Stomach (tissue), 9 donors: Measurements from ENCODE around the gene CAMK2N1. TPM values are rescaled to one million over a fixed set of nuclear protein-coding genes. Genes with fewer than 3 reads are reported as not detected.
A peak's percentile ranks its signal among the peaks of the same experiment; 100 is the strongest.

Source experiments
- DNase-seq, 2 donors: peaks; one replicate each; pipeline versions ENCODE4 v3.0.0 to v3.0.0-alpha.2; 2013 to 2019
- H3K27ac ChIP-seq, 5 donors: fragments of 200-600 bp in 4 of 5; sonication (generic) in 4 of 5; one replicate each; pipeline ENCODE4 v1.5.1; 2013 to 2019; ENCODE audit warnings: mild to moderate bottlenecking in 1 of 5, moderate library complexity in 1 of 5
- H3K27me3 ChIP-seq, 3 donors: fragments of 200-600 bp; sonication (generic); one replicate each; pipeline ENCODE4 v1.5.1; 2017 to 2019; ENCODE audit warnings: mixed run types in 1 of 3
- H3K36me3 ChIP-seq, 4 donors: fragments of 200-600 bp; sonication (generic); 1 replicate in 3 of 4; 2 replicates in 1 of 4; pipeline ENCODE4 v1.5.1; 2016 to 2019
- H3K4me1 ChIP-seq, 4 donors: fragments of 200-600 bp; sonication (generic); one replicate each; pipeline ENCODE4 v1.5.1; 2016 to 2019
- H3K4me3 ChIP-seq, 4 donors: fragments of 200-600 bp; sonication (generic) in 3 of 4; one replicate each; pipeline ENCODE4 v1.5.1; 2016 to 2019; ENCODE audit warnings: mild to moderate bottlenecking in 1 of 4
- H3K9me3 ChIP-seq, 4 donors: fragments of 200-600 bp; sonication (generic); one replicate each; pipeline ENCODE4 v1.5.1; 2016 to 2019
- EP300 ChIP-seq: sonication (generic); formaldehyde crosslinking; IDR thresholded peaks from one replicate; pipeline ENCODE4 v1.6.1; 2017; ENCODE audit warnings: antibody characterized with exemption
- POLR2A ChIP-seq, 4 donors: fragments of 450-650 bp; IDR thresholded peaks; one replicate each; pipeline ENCODE4 v1.6.1; 2016; ENCODE audit warnings: antibody characterized with exemption in 4 of 4, control low read depth in 2 of 4, mild to moderate bottlenecking in 1 of 4, moderate library complexity in 1 of 4
- POLR2AphosphoS5 ChIP-seq, 3 donors: sonication (generic); formaldehyde crosslinking; IDR thresholded peaks; one replicate each; pipeline ENCODE4 v1.6.1; 2016; ENCODE audit warnings: antibody characterized with exemption in 3 of 3
- WGBS, 5 donors: extraction: QIAGEN DNeasy Blood & Tissue Kit in 3 of 5; methylation state at CpG; one replicate each; pipeline versions ENCODE4 v1.1.5 to v1.1.7; 2013 to 2018; 5-methylcytosine and 5-hydroxymethylcytosine counted together
- intact Hi-C: fragments of 100-400 bp; cut with DNase I; formaldehyde crosslinking; loops from one replicate; pipeline ENCODE4 v1.15.1; 2023; ENCODE audit warnings: low total_unique reads
- polyA plus RNA-seq, 3 donors: library from polyadenylated mRNA; stranded (reverse); fragments of 200-250 nt; gene quantifications; one replicate each; pipeline ENCODE4 v1.2.3, GENCODE V29; 2013
- total RNA-seq, 5 donors: library from RNA; depleted of rRNA; stranded (reverse); fragments of >200 nt; gene quantifications; one replicate each; pipeline versions ENCODE4 v1.1.0 to v1.2.3, GENCODE V29; 2014 to 2016
- TF ChIP-seq, protein P1 (sequence below), 7 experiments: fragments of 450-650 bp in 4 of 7; fragments of 200-600 bp in 3 of 7; sonication (generic) in 3 of 7; IDR thresholded peaks; one replicate each; pipeline ENCODE4 v1.5.1; 2016 to 2019; ENCODE audit warnings: antibody characterized with exemption in 7 of 7, control low read depth in 2 of 7, mild to moderate bottlenecking in 1 of 7
- donor health status: healthy with polysubstance abuse.
- donor health status: Bipolar disorder and iron deficiency.
- donor health status: healthy.

The CAMK2N1 gene
- total and polyA plus RNA-seq, 8 donors = 8.2 to 195 (median 12.9) TPM

DNA sequence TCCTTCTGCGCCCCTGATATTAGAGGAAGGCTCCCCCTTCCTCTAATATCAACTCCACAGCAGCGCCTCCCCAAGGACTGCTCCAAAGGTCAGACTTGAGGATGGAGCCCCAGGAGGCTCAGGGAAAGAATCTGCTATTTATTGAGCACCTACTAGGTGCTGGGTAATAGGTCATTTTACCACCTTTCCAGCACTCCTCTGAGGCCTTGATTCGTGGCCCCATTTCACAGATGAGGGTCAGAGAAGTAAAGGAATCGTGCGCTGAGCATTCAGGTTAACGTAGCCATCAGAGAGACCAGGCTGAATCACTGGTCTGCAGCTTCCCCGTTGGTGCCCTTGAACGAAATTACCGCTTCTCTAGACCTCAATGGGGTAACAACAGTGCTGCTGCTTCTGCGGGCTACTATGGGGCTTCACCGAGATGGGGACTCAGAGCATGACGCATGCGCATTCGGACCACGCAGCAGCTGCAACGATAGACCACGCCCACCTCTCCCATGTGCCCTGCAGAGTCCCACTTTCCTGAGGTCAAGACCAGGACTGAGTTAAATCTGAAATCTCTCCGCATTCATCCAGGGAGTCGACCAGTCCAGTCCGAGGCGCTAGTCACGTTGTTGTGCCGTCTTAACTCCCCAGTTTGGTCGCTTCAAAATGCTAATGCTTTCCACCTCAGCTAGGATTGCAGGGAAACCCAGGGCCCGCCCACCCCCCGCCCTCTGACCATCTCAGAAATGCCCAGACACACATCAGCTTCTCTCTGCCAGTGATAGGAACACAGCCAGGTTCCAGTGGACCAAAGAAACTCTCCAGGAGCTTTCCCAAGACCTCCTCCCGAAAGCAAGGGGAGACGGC lies 12.9 kb downstream of the CAMK2N1 start:
- Histone ChIP-seq H3K36me3 (no peaks in the 10 kb centered on the region), H3K9me3 (no peaks in the 10 kb centered on the region), H3K4me3 (no peak overlapping the region), H3K27ac (no peak overlapping the region), H3K4me1 (peaks cover 15 to 31% (median 23%) of the 10 kb centered on the region in 4 donors), H3K27me3 (peaks cover 0 to 71% (median 14%) of the 10 kb centered on the region in 3 donors)
- DNase-seq = peak; percentile 50 to 91
- TF ChIP-seq POLR2A (IDR thresholded peaks at IDR 0.05) (no peak), POLR2AphosphoS5 (IDR thresholded peaks at IDR 0.05) (no peak), EP300 (no peak)
- TF ChIP-seq, protein P1, sequence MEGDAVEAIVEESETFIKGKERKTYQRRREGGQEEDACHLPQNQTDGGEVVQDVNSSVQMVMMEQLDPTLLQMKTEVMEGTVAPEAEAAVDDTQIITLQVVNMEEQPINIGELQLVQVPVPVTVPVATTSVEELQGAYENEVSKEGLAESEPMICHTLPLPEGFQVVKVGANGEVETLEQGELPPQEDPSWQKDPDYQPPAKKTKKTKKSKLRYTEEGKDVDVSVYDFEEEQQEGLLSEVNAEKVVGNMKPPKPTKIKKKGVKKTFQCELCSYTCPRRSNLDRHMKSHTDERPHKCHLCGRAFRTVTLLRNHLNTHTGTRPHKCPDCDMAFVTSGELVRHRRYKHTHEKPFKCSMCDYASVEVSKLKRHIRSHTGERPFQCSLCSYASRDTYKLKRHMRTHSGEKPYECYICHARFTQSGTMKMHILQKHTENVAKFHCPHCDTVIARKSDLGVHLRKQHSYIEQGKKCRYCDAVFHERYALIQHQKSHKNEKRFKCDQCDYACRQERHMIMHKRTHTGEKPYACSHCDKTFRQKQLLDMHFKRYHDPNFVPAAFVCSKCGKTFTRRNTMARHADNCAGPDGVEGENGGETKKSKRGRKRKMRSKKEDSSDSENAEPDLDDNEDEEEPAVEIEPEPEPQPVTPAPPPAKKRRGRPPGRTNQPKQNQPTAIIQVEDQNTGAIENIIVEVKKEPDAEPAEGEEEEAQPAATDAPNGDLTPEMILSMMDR (IDR thresholded peaks at IDR 0.05) = no peak
- 28 to 38% (median 31%) methylated on average over 22 to 28 of the region's 28 CpGs for WGBS, 5 donors
- intact Hi-C loops = no loop called here

DNA sequence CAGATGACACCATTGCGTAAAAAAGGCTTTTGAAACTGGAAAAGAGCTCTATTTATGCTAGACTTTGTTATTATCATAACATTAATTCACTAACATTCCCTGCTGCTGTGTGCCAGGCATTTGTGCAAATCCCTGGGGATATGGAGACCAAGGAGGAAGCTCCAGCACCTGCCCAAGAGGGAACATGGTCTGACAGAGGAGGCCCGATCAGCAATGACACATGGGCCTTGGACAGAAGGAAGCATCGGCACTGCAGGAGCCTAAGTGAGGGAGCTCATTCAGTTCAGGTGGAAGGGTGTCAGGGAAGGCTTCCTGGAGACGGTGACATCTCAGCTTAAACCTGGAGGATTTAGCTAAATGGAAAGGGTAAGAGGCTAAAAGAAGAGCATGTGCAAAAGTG lies 13.9 kb downstream of the CAMK2N1 start:
- TF ChIP-seq EP300 (no peak), POLR2A (IDR thresholded peaks at IDR 0.05) (no peak), POLR2AphosphoS5 (IDR thresholded peaks at IDR 0.05) (no peak)
- TF ChIP-seq, protein P1 (IDR thresholded peaks at IDR 0.05) = no peak
- 86 to 94% (median 94%) methylated on average over 4 of the region's 4 CpGs for WGBS, 5 donors
- intact Hi-C loops = no loop called here
- H3K27me3 ChIP-seq = peaks cover 0 to 72% (median 9%) of the 10 kb centered on the region in 3 donors
- H3K36me3 ChIP-seq = no peaks in the 10 kb centered on the region
- peaks cover 12 to 22% (median 17%) of the 10 kb centered on the region in 4 donors for H3K4me1 ChIP-seq
- no peak overlapping the region for H3K4me3 ChIP-seq
- H3K9me3 ChIP-seq = no peaks in the 10 kb centered on the region
- DNase-seq = no peak
- H3K27ac ChIP-seq = no peak overlapping the region

DNA sequence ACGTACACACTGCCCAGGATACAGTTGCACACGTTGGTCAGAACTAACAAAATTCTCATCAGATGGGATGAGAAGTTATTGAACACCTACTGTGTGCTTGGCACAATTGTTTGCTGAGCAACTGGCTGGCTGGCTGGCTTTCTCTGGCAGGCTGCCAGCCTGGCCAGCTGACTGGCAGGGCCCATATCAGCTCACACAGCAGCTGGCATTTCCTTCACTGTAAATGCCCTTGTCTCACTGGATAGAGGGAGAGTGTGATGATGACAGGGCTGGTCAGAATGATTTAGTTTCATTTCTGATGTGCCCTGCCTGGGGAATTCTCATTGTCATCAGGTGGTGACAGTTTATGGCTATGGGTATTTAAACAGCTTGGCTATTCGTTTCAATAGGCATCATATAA lies 15.8 kb downstream of the CAMK2N1 start:
- intact Hi-C loops = no loop called here
- 48 to 61% (median 56%) methylated on average over 3 of the region's 3 CpGs for WGBS, 5 donors
- peaks cover 0 to 8% (median 4%) of the 10 kb centered on the region in 4 donors for H3K4me1 ChIP-seq
- H3K27ac ChIP-seq = no peak overlapping the region
- TF ChIP-seq EP300 (no peak), POLR2AphosphoS5 (IDR thresholded peaks at IDR 0.05) (no peak), POLR2A (IDR thresholded peaks at IDR 0.05) (no peak)
- TF ChIP-seq, protein P1 (IDR thresholded peaks at IDR 0.05) = no peak
- no peaks in the 10 kb centered on the region for H3K9me3 ChIP-seq
- H3K36me3 ChIP-seq = no peaks in the 10 kb centered on the region
- no peak overlapping the region for H3K4me3 ChIP-seq
- H3K27me3 ChIP-seq = peaks cover 0 to 68% (median 0%) of the 10 kb centered on the region in 3 donors
- peak in 1 of 2 donors; percentile 36 for DNase-seq

DNA sequence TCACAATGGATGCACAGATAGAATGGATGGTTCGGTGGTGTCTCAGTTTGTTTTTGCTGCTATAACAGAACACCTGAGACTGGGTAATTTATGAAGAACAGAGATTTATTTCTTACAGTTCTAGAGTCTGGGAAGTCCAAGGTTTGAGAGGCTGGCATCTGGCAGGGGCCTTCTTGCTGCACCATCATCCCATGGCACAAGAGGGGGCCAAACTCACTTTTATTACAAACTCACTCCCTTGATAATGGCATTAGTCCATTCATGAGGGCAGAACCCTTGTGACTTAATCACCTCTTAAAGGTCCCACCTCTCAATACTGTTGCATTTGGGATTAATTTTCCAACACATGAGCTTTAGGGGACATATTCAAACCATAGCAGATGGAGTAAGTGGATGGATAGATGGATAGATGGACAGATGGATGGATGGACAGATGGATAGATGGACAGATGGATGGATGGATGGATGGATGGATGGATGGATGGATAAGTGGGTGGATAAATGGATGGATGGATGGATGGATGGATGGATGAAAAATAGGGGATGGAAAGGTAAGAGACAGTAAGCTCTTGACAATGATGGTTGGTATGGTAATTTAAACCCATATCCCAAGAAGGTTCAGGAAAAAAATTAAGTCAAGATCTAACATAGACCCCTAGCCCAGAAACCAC lies 16.5 kb downstream of the CAMK2N1 start:
- Histone ChIP-seq H3K27me3 (peaks cover 0 to 65% (median 0%) of the 10 kb centered on the region in 3 donors), H3K4me3 (no peak overlapping the region), H3K36me3 (no peaks in the 10 kb centered on the region), H3K4me1 (peaks cover 0 to 8% (median 4%) of the 10 kb centered on the region in 4 donors), H3K9me3 (no peaks in the 10 kb centered on the region), H3K27ac (no peak overlapping the region)
- DNase-seq = no peak
- 67 to 100% (median 86%) methylated on average over 1 of the region's 1 CpG for WGBS, 5 donors
- TF ChIP-seq, protein P1 (IDR thresholded peaks at IDR 0.05) = peak in 1 of 7 experiments; percentile 9
- no peak for TF ChIP-seq POLR2AphosphoS5 (IDR thresholded peaks at IDR 0.05)
- intact Hi-C loops = no loop called here
